WERI-Rb-1 (cell line): Measurements from ENCODE around the gene PTPRD.

Experiments
- DNase-seq: peaks from one replicate; pipeline ENCODE4 v3.0.0-alpha.2; 2020
- H3K27ac ChIP-seq: fragments of 250-450 bp; sonication (Bioruptor Pico); 2 replicates; pipeline ENCODE4 v1.5.1; 2020; ENCODE audit warnings: mild to moderate bottlenecking, moderate library complexity
- H3K27me3 ChIP-seq: fragments of 250-450 bp; sonication (Bioruptor Pico); 2 replicates; pipeline ENCODE4 v1.5.1; 2021; ENCODE audit warnings: mild to moderate bottlenecking, low read depth, moderate library complexity; ENCODE audit not compliant: insufficient read depth, severe bottlenecking
- H3K36me3 ChIP-seq: fragments of 250-450 bp; sonication (Bioruptor Pico); 2 replicates; pipeline ENCODE4 v1.5.1; 2020; ENCODE audit warnings: mild to moderate bottlenecking, moderate library complexity
- H3K4me3 ChIP-seq: 2 replicates; pipeline ENCODE4 v1.5.1; 2011; ENCODE audit warnings: low read depth, mild to moderate bottlenecking, control low read depth, low read length
- H3K9me3 ChIP-seq: fragments of 250-450 bp; sonication (Bioruptor Pico); 2 replicates; pipeline ENCODE4 v1.5.1; 2021; ENCODE audit warnings: mild to moderate bottlenecking, moderate library complexity; ENCODE audit not compliant: severe bottlenecking
- CTCF ChIP-seq: IDR thresholded peaks from 2 replicates; pipeline ENCODE4 v1.5.1; 2011; ENCODE audit warnings: low read depth, mild to moderate bottlenecking, control low read depth, inconsistent platforms, low read length

Gene PTPRD

GRCh38 chr9:8448226-8448625, 2164.6 kb downstream of the PTPRD start:
- Histone ChIP-seq H3K4me3 (no peak overlapping the region), H3K27ac (no peak overlapping the region), H3K9me3 (no peaks in the 10 kb centered on the region), H3K27me3 (no peaks in the 10 kb centered on the region), H3K36me3 (no peaks in the 10 kb centered on the region)
- DNase-seq = no peak
- TF ChIP-seq CTCF = no peak

- TF ChIP-seq CTCF = no peak
- H3K27me3 ChIP-seq = no peaks in the 10 kb centered on the region
- no peaks in the 10 kb centered on the region for H3K9me3 ChIP-seq
- H3K27ac ChIP-seq = no peak overlapping the region
- H3K4me3 ChIP-seq = no peak overlapping the region
- no peaks in the 10 kb centered on the region for H3K36me3 ChIP-seq
- no peak for DNase-seq
Measured at GRCh38 chr9:8447601-8448000, 2165.2 kb downstream of the PTPRD start.

GRCh38 chr9:8437876-8438275, 2174.9 kb downstream of the PTPRD start:
- TF ChIP-seq CTCF = no peak
- no peaks in the 10 kb centered on the region for H3K9me3 ChIP-seq
- no peak overlapping the region for H3K4me3 ChIP-seq
- no peaks in the 10 kb centered on the region for H3K36me3 ChIP-seq
- no peak overlapping the region for H3K27ac ChIP-seq
- H3K27me3 ChIP-seq = no peaks in the 10 kb centered on the region
- no peak for DNase-seq

- no peak for TF ChIP-seq CTCF
Measured at GRCh38 chr9:8437259-8437658, 2175.5 kb downstream of the PTPRD start.

GRCh38 chr9:8436786-8437185, 2176.0 kb downstream of the PTPRD start:
- DNase-seq = no peak
- Histone ChIP-seq H3K27me3 (no peaks in the 10 kb centered on the region), H3K36me3 (no peaks in the 10 kb centered on the region), H3K4me3 (no peak overlapping the region), H3K9me3 (no peaks in the 10 kb centered on the region), H3K27ac (no peak overlapping the region)
- no peak for TF ChIP-seq CTCF

More at GRCh38 chr9:8437259-8437658, 2175.5 kb downstream of the PTPRD start:
- no peak for DNase-seq
- Histone ChIP-seq H3K9me3 (no peaks in the 10 kb centered on the region), H3K4me3 (no peak overlapping the region), H3K36me3 (no peaks in the 10 kb centered on the region), H3K27me3 (no peaks in the 10 kb centered on the region), H3K27ac (no peak overlapping the region)

GRCh38 chr9:8434621-8435020, 2178.2 kb downstream of the PTPRD start:
- DNase-seq = no peak
- Histone ChIP-seq H3K27ac (no peak overlapping the region), H3K36me3 (no peaks in the 10 kb centered on the region), H3K27me3 (no peaks in the 10 kb centered on the region), H3K4me3 (no peak overlapping the region), H3K9me3 (no peaks in the 10 kb centered on the region)
- no peak for TF ChIP-seq CTCF
